ENCODE results near the gene TRIP12.

DNA sequence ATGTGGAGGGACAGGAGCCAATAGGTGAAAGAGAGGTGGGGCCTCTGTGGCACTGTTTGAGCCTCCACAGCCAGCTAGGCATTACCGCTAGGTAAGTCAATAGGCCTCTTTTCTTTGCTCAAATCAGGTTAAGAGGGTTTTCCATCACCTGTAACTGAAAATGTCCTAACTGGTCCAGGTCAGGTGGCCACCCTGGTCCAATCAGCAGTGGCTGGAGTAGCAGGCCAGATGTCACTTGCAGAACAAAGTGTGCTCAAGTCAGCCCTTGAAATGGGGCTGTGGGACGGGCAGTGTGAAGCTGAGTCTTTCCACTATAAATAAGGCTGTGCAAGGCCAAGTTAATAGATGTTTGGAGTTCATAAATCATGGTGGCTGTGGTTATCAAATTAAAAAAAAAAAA is 21.4 kb upstream of the TRIP12 start:
- TF ChIP-seq EZH2 (IDR thresholded peaks at IDR 0.05; ENCODE audit: low read depth, unreplicated experiment): no peak
- TF ChIP-seq JUNB (IDR thresholded peaks at IDR 0.05; ENCODE audit: unreplicated experiment): no peak
- TF ChIP-seq, protein P1, sequence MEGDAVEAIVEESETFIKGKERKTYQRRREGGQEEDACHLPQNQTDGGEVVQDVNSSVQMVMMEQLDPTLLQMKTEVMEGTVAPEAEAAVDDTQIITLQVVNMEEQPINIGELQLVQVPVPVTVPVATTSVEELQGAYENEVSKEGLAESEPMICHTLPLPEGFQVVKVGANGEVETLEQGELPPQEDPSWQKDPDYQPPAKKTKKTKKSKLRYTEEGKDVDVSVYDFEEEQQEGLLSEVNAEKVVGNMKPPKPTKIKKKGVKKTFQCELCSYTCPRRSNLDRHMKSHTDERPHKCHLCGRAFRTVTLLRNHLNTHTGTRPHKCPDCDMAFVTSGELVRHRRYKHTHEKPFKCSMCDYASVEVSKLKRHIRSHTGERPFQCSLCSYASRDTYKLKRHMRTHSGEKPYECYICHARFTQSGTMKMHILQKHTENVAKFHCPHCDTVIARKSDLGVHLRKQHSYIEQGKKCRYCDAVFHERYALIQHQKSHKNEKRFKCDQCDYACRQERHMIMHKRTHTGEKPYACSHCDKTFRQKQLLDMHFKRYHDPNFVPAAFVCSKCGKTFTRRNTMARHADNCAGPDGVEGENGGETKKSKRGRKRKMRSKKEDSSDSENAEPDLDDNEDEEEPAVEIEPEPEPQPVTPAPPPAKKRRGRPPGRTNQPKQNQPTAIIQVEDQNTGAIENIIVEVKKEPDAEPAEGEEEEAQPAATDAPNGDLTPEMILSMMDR (conservative IDR thresholded peaks at IDR 0.05; ENCODE audit: low read depth in 2 of 2): no peak
- TF ChIP-seq POLR2AphosphoS5 (IDR thresholded peaks at IDR 0.05; ENCODE audit: low read depth): no peak
- no peak for TF ChIP-seq EZH2phosphoT487 (IDR thresholded peaks at IDR 0.05; ENCODE audit: unreplicated experiment)

All from GM23338 (cell line).